Right lung (tissue), 5 donors: ENCODE measurements around the gene IL6ST. TPM values are rescaled to one million over a fixed set of nuclear protein-coding genes. Genes with fewer than 3 reads are reported as not detected.
"Not testable (repeated sequence)": the region's sequence is repeated elsewhere in the genome, so short reads cannot be mapped to it uniquely, and the experiment has no call there.

Experiments
- DNase-seq, 2 donors: peaks; one replicate each; pipeline ENCODE4 v3.0.0-alpha.2; 2013
- polyA plus RNA-seq, 5 donors: library from polyadenylated mRNA; unstranded; fragments of 120-200 nt; gene quantifications; one replicate each; pipeline versions ENCODE4 v1.2.1 to v1.2.3, GENCODE V29; 2013; ENCODE audit warnings: inconsistent platforms in 1 of 5, low replicate concordance in 1 of 5; ENCODE audit not compliant: insufficient read length in 5 of 5, insufficient read depth in 1 of 5

IL6ST gene
- polyA plus RNA-seq, 5 donors = 89.7 to 206 (median 197) TPM

- DNase-seq = no peak
Measured at GRCh38 chr5:56010431-56010830, 15.7 kb upstream of the IL6ST start.

- no peak for DNase-seq
Measured at GRCh38 chr5:56006600-56006999, 11.8 kb upstream of the IL6ST start.

GRCh38 chr5:56006094-56006493 lies 11.3 kb upstream of the IL6ST start:
- no peak for DNase-seq

GRCh38 chr5:56004874-56005273 lies 10.1 kb upstream of the IL6ST start:
- no peak for DNase-seq

GRCh38 chr5:56003679-56004078 lies 8.9 kb upstream of the IL6ST start:
- no peak for DNase-seq

- DNase-seq = no peak
Measured at GRCh38 chr5:56003179-56003578, 8.4 kb upstream of the IL6ST start.

- no peak for DNase-seq
Measured at GRCh38 chr5:56002303-56002702, 7.5 kb upstream of the IL6ST start.

- not testable (repeated sequence) for DNase-seq
Measured at GRCh38 chr5:56000221-56000620, 5.5 kb upstream of the IL6ST start.

- no peak for DNase-seq
Measured at GRCh38 chr5:55998966-55999365, 4.2 kb upstream of the IL6ST start.

- DNase-seq = no peak
Measured at GRCh38 chr5:55997742-55998351, 3.1 kb upstream of the IL6ST start.

GRCh38 chr5:55994998-55995914 lies 493 bp upstream of the IL6ST start:
- peak; percentile 98 to 99 for DNase-seq

- DNase-seq = peak; percentile 51 to 54
Measured at GRCh38 chr5:55993731-55994494, 850 bp downstream of the IL6ST start.

GRCh38 chr5:55993013-55993412 lies 1.8 kb downstream of the IL6ST start:
- no peak for DNase-seq

GRCh38 chr5:55991768-55992486 lies 2.8 kb downstream of the IL6ST start:
- DNase-seq = no peak

GRCh38 chr5:55990895-55991294 lies 3.9 kb downstream of the IL6ST start:
- DNase-seq = not testable (repeated sequence)

- DNase-seq = no peak
Measured at GRCh38 chr5:55989860-55990259, 4.9 kb downstream of the IL6ST start.

GRCh38 chr5:55988979-55989638 lies 5.7 kb downstream of the IL6ST start:
- DNase-seq = no peak

GRCh38 chr5:55988428-55988827 lies 6.3 kb downstream of the IL6ST start:
- DNase-seq = not testable (repeated sequence)

- DNase-seq = no peak
Measured at GRCh38 chr5:55986931-55987330, 7.8 kb downstream of the IL6ST start.

GRCh38 chr5:55985181-55985580 lies 9.6 kb downstream of the IL6ST start:
- DNase-seq = no peak

GRCh38 chr5:55983986-55984385 lies 10.8 kb downstream of the IL6ST start:
- no peak for DNase-seq
